HepG2 (cell line): ENCODE data around the gene INHA. TPM values are rescaled to one million over a fixed set of nuclear protein-coding genes. Genes with fewer than 3 reads are reported as not detected.

ENCODE experiments used
- AKAP8 ChIP-seq: sonication (generic); formaldehyde crosslinking; IDR thresholded peaks from 2 replicates; pipeline ENCODE4 v1.5.1; 2020; ENCODE audit warnings: mild to moderate bottlenecking, missing genetic modification reagents
- BRD4 ChIP-seq: sonication (generic); formaldehyde crosslinking; IDR thresholded peaks from 2 replicates; pipeline ENCODE4 v1.4.0; 2020; ENCODE audit warnings: missing genetic modification reagents
- CBX2 ChIP-seq, 2 experiments: fragments of 200-600 bp in 1 of 2; sonication (generic); formaldehyde crosslinking in 1 of 2; IDR thresholded peaks; 2 replicates each; pipeline versions ENCODE4 v1.7.0 to v1.8.1; 2018 to 2022; ENCODE audit warnings: low read depth in 2 of 2, low read length in 1 of 2, mild to moderate bottlenecking in 1 of 2, missing genetic modification reagents in 1 of 2
- CSRNP1 ChIP-seq: sonication (generic); formaldehyde crosslinking; IDR thresholded peaks from 2 replicates; pipeline ENCODE4 v1.8.1; 2023; ENCODE audit warnings: mild to moderate bottlenecking, missing genetic modification reagents
- ELF4 ChIP-seq: sonication (generic); formaldehyde crosslinking; IDR thresholded peaks from 2 replicates; pipeline ENCODE4 v1.5.0; 2020; ENCODE audit warnings: missing genetic modification reagents, mild to moderate bottlenecking, moderate library complexity, borderline replicate concordance
- GFI1 ChIP-seq: sonication (generic); formaldehyde crosslinking; IDR thresholded peaks from 2 replicates; pipeline ENCODE4 v1.5.0; 2020; ENCODE audit warnings: missing genetic modification reagents, mild to moderate bottlenecking, borderline replicate concordance
- HOXA9 ChIP-seq: sonication (generic); formaldehyde crosslinking; IDR thresholded peaks from 2 replicates; pipeline ENCODE4 v1.8.1; 2022; ENCODE audit warnings: missing genetic modification reagents, mild to moderate bottlenecking, moderate library complexity, borderline replicate concordance
- KDM1A ChIP-seq: IDR thresholded peaks from 2 replicates; pipeline ENCODE4 v1.6.1; 2016; ENCODE audit warnings: missing compliant biosample characterization
- MED13 ChIP-seq: sonication (generic); formaldehyde crosslinking; IDR thresholded peaks from 2 replicates; pipeline ENCODE4 v1.5.0; 2020; ENCODE audit warnings: missing genetic modification reagents
- MZF1 ChIP-seq: sonication (generic); formaldehyde crosslinking; IDR thresholded peaks from 2 replicates; pipeline ENCODE4 v1.8.1; 2023; ENCODE audit warnings: mild to moderate bottlenecking, missing genetic modification reagents, borderline replicate concordance
- NPAS2 ChIP-seq: sonication (generic); formaldehyde crosslinking; IDR thresholded peaks from 2 replicates; pipeline ENCODE4 v1.8.0; 2022; ENCODE audit warnings: mild to moderate bottlenecking, missing genetic modification reagents, borderline replicate concordance
- PHF21A ChIP-seq: sonication (generic); formaldehyde crosslinking; IDR thresholded peaks from 2 replicates; pipeline ENCODE4 v1.5.0; 2020; ENCODE audit warnings: mild to moderate bottlenecking, missing genetic modification reagents
- POLR2G ChIP-seq: fragments of 200-400 bp; formaldehyde crosslinking; IDR thresholded peaks from 2 replicates; pipeline ENCODE4 v1.6.1; 2018; ENCODE audit warnings: mild to moderate bottlenecking, low read depth, low read length, moderate library complexity
- RBM22 ChIP-seq: fragments of 200-400 bp; formaldehyde crosslinking; optimal IDR thresholded peaks from 2 replicates; pipeline ENCODE3; 2017; ENCODE audit warnings: mild to moderate bottlenecking, low read length, moderate library complexity
- SNRNP70 ChIP-seq: fragments of 200-400 bp; formaldehyde crosslinking; IDR thresholded peaks from 2 replicates; pipeline ENCODE4 v1.6.1; 2017; ENCODE audit warnings: mild to moderate bottlenecking, low read depth, low read length, moderate library complexity
- TOE1 ChIP-seq: sonication (generic); formaldehyde crosslinking; IDR thresholded peaks from 2 replicates; pipeline ENCODE4 v1.4.0; 2020; ENCODE audit warnings: mild to moderate bottlenecking, missing genetic modification reagents
- ZBTB1 ChIP-seq: sonication (generic); formaldehyde crosslinking; IDR thresholded peaks from 2 replicates; pipeline ENCODE4 v1.4.0; 2020; ENCODE audit warnings: missing genetic modification reagents, borderline replicate concordance
- ZFP1 ChIP-seq: IDR thresholded peaks from 2 replicates; pipeline ENCODE4 v1.6.1; 2016
- ZNF143 ChIP-seq: sonication (generic); formaldehyde crosslinking; IDR thresholded peaks from 2 replicates; pipeline ENCODE4 v1.4.0; 2020; ENCODE audit warnings: missing genetic modification reagents
- ZNF225 ChIP-seq: sonication (generic); formaldehyde crosslinking; IDR thresholded peaks from 2 replicates; pipeline ENCODE4 v1.4.0; 2020; ENCODE audit warnings: mild to moderate bottlenecking, missing genetic modification reagents
- ZNF282 ChIP-seq: fragments of 450-650 bp; IDR thresholded peaks from 2 replicates; pipeline ENCODE4 v1.6.1; 2018; ENCODE audit not compliant: partially characterized antibody
- ZNF543 ChIP-seq: sonication (generic); formaldehyde crosslinking; IDR thresholded peaks from 2 replicates; pipeline ENCODE4 v1.4.0; 2020; ENCODE audit warnings: mild to moderate bottlenecking, missing genetic modification reagents
- ZNF557 ChIP-seq: sonication (generic); formaldehyde crosslinking; IDR thresholded peaks from 2 replicates; pipeline ENCODE4 v1.4.0; 2020; ENCODE audit warnings: missing genetic modification reagents
- ZNF781 ChIP-seq: sonication (generic); formaldehyde crosslinking; IDR thresholded peaks from 2 replicates; pipeline ENCODE4 v1.5.1; 2020; ENCODE audit warnings: borderline replicate concordance, mild to moderate bottlenecking, missing genetic modification reagents; ENCODE audit errors: not compliant biosample characterization
- ZNF850 ChIP-seq: sonication (generic); formaldehyde crosslinking; conservative IDR thresholded peaks from 2 replicates; pipeline ENCODE4 v1.9.0; 2021; ENCODE audit warnings: mild to moderate bottlenecking, missing genetic modification reagents
- polyA plus RNA-seq, 8 experiments: library from polyadenylated mRNA; depleted of rRNA in 3 of 8; stranded (reverse) in 7 of 8; unstranded in 1 of 8; fragments of >200 nt; fragmentation: Illumina TruSeq in 4 of 8; extraction: Trizol in 4 of 8; gene quantifications; 2 replicates each; pipeline versions ENCODE4 v1.2.1 to v1.2.3, GENCODE V29; 2011 to 2016; ENCODE audit warnings: low read depth in 4 of 8, missing spikeins in 1 of 8, mixed read lengths in 1 of 8; ENCODE audit not compliant: insufficient read depth in 1 of 8
- total RNA-seq, 5 experiments: library from RNA; depleted of rRNA; stranded (reverse); fragments of >200 nt; fragmentation: Illumina TruSeq; extraction: Trizol; gene quantifications; 2 replicates each; pipeline ENCODE4 v1.2.3, GENCODE V29; 2016; ENCODE audit warnings: low read depth in 1 of 5
- TF ChIP-seq, protein P1 (sequence below): sonication (generic); formaldehyde crosslinking; IDR thresholded peaks from 2 replicates; pipeline ENCODE4 v1.8.0; 2022; ENCODE audit warnings: mild to moderate bottlenecking, missing genetic modification reagents, borderline replicate concordance

The INHA gene
- total and polyA plus RNA-seq, 2 of the 13 experiments (the other 11 are each of a cell fraction or from before 2014, with no cell fraction given): 4.1 to 15.2 TPM

- TF ChIP-seq GFI1 (no peak), ZNF225 (CRISPR knock-in tag) (no peak), ZNF543 (CRISPR knock-in tag) (no peak), ZNF850 (no peak), AKAP8 (CRISPR knock-in tag) (no peak), TOE1 (no peak), ZFP1 (CRISPR knock-in tag) (no peak), CBX2 (IDR thresholded peaks at IDR 0.05; ENCODE audit: low read depth, low read length) (no peak), CBX2 (CRISPR knock-in tag; IDR thresholded peaks at IDR 0.05; ENCODE audit: low read depth) (no peak), HOXA9 (CRISPR knock-in tag) (no peak), PHF21A (CRISPR knock-in tag) (peak; percentile 51; the same call in 1 of the 2 replicates), ZNF282 (no peak), KDM1A (CRISPR knock-in tag) (peak; percentile 45; the same call in 1 of the 2 replicates), RBM22 (no peak), ZNF143 (CRISPR knock-in tag) (no peak), ZNF781 (no peak), SNRNP70 (no peak), BRD4 (CRISPR knock-in tag) (no peak), POLR2G (no peak), NPAS2 (CRISPR knock-in tag) (no peak), MZF1 (CRISPR knock-in tag) (no peak), CSRNP1 (CRISPR knock-in tag) (no peak), ZBTB1 (CRISPR knock-in tag) (no peak), ZNF557 (no peak), ELF4 (CRISPR knock-in tag) (no peak), MED13 (CRISPR knock-in tag) (no peak)
- TF ChIP-seq, protein P1, sequence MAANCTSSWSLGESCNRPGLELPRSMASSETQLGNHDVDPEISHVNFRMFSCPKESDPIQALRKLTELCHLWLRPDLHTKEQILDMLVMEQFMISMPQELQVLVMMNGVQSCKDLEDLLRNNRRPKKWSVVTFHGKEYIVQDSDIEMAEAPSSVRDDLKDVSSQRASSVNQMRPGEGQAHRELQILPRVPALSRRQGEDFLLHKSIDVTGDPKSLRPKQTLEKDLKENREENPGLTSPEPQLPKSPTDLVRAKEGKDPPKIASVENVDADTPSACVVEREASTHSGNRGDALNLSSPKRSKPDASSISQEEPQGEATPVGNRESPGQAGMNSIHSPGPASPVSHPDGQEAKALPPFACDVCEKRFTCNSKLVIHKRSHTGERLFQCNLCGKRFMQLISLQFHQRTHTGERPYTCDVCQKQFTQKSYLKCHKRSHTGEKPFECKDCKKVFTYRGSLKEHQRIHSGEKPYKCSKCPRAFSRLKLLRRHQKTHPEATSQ: no peak
Observed at GRCh38 chr2:219618733-219619122, 46.6 kb downstream of the INHA start (continued).
